T-helper 22 cell (primary cell): ENCODE data around the gene BAG5.

Experiments used
- DNase-seq: peaks from one replicate; pipeline ENCODE4 v3.0.0-alpha.2; 2020; ENCODE audit warnings: low read depth

BAG5 gene

DNA sequence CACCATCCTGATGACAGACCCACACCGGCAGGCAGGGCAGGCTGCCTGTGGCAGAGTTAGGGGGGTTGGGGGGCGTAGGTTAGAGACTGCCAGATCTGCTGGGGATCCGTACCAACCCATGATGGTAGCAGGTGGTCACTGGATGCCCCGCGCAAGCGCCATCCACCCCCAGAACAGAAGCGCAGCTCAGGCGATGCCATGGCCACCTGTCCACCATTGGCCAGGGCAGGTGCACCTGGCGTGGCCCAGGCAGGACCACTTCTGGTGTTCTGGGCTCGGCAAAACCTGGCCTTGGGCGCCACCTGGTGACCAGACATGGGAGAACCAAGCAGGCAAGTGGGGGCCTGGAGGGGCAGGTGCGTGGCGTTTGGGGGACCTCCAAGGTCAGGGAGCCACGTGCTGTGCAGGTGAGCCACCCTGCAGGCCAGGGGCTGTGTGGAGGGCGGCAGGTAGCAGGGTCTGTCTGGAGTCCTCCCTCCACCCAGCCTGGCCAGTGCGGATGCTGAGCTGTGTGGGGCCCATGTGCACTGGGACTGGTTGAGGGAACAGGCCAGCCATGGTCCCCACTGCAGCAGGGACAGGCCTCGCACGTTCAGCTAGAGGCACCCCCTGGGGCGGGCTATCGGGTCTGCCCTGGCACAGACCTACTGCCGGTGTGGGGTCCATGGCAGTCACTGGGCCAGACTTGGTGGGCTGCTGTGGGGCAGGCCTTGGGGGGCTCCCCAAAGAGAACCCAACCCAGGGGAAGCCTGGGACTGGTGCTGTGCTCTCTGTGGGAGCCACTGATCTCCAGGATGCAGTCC is 15.6 kb downstream of the BAG5 start:
- DNase-seq: peak; percentile 58

DNA sequence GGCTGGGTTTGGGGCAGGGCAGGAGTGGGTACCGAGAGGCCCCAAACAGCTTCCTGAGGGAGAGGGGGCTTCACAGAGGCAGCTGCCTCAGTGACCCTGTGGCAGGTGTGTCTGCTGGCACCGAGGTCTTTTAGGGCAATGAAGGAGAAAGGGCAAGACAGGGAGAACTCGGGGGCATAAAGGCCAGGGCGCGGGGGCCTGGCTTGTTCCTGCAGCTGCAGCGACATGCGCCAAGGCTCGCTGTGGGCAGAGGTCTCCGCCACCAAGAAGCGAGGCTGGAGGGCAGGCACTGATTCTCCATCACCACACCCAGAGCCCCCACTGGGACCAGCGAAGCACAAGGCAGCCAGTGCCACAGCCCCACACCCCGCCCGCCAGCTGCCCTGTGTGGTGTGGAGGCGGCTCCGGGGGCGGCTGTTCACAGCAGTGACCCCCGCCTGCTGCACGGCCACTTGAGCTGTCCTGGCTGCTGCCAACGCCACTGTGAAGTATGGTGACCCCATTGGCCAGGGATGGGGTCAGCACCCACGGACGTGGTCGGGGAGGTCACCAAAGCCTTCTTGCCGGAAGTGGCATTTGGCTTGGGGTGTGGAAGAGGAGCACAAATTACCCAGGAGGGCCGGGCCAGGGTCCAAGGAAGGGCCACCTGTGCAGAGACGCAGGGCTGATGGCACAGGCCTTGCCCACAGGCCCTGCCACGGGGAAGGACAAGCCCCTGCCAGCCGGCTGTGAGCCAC is 16.4 kb downstream of the BAG5 start:
- no peak for DNase-seq

DNA sequence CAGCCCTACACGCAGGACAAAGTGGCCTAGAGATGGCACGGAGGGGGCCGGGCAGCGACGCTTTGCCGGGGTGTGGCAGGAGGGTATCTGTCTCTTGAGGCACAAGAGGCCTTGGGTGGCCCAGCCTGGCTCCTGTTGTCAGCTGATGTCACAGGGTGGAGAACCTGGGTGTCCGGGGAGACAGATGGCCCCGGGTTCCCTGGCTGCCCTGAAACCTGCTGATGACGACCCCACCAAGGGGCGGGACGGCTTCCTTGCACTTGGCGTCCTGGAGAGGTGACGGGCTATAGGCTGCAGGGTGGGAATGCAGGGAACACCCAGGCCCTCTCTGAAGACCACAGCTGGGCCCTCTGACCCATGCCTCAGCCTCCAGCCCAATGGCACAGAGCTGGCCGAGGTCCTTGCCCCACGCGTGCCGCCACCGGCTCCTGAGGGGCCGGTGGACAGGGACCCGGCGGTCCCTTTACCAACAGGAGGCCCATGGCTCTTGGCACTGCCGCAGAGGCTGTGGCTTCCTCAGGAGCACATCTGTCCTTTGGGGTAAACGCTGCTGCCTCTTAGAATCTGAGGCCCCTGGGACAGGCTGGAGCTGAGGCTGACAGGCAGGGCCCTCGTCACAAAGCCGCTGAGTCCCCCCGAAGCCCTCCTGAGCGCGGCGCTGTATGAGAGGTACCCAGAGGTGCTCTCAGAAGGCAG is 17.1 kb downstream of the BAG5 start:
- no peak for DNase-seq

DNA sequence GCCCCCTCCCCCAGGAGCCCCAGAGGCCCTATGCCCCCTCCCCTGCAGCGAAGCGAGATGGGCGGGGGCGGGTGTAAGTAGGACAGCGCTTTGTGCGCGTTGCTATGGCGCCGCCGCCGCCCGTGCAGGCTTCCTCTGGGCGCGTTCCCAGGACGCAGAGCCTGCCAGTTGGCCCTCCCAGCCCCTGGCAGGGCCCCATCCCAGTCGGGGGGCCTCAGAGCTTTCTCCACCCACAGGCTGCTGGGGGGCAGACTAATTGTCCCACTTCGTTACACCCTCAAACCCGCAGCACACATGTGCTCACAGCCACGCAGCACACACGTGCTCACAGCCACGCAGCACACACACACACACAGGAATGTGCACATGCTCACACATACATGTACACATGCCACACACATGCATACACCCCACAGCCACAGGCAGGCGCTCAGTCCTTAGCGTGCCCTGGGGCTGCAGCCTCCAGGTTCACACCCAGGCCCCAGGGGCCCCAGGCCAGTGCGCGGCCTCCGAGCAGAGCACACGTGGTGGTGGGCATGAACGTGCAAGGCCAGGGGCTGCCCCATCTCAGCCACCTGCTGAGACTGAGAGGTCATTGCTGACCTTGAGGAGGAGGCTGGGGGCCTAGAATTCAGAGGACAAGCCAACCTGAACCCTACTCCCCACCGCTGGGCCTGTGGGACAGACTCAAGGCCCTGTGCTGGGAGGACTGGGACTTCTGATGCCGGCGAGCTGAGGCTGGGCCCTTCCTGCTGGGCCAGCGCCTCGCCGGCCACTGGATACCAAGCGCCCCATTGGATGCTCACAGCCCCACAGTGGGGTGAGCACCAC is 17.9 kb downstream of the BAG5 start:
- no peak for DNase-seq

DNA sequence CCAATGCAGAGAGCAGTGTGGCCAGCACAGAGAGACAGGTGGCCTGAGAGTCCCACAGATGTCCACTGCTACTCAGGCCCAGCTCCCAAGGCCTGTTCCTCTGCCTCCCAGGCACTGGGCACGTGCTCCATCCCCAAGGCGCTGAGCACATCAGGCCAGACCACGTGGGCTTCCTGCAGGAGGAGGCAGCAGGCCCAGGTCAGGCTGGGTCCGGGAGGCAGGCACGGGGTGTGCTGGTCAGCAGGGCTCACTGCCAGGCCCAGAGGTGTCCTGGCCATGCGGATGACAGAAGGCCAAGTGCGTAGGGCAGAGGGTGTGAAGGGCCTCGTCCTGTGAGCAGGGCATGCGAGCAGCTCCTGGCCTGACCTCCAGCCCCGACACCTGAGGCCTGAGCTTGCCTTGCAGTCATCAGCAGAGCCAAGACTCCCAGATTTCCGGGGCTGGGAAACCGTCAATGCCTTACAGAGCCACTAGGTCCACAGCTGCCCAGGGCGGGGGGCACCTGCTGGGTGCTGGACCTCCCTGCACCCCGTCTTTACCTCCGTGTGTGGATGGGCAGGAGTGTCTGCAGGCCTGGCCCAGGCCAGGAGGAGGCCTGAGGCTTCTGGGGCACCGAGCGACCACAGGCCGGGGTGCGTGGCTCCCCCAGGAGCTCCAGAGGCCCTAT is 18.6 kb downstream of the BAG5 start:
- no peak for DNase-seq

DNA sequence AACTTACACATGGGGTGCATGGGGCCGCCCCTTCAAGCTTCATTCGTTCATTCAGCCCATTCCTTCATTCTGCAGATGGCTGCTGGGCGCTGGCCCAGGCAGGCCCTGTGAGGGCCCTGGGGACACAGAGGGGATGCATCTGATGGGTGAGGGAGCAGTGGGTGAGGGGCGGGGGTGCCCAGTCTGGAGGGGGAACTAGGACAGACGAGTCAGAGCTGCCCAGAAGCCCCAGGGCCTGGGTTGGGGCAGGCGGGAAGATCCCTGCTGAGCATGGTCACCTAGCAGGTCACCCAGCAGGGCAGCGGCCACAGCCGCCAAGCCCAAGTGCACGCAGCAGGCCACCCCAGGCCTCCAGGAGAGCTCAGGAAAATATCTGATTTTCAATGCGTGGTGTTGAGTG is 19.3 kb downstream of the BAG5 start:
- no peak for DNase-seq

DNA sequence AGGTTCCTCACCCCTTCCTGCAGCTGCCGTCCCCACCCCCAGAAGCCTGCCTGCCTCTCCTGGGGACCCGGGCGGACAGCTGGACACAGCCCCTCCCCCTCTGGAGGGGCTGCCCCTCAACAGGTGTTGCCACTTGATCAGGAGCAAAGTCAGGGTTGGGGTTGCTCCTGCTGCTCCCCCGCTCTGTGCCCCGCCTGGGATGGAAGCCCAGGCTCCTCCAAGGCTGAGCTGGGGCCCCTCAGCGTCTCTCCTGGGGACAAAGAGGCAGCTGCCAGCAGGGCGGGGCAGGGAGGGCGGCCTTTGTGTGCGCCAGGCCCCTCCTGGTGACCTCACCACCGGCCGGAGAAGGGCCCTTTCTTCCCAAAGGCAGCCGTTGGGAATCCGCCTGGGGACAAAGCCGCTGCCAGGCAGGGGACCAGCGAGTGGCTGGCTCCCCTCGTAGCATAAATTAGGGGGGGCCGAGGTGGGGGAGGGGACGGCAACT is 19.8 kb downstream of the BAG5 start:
- no peak for DNase-seq

DNA sequence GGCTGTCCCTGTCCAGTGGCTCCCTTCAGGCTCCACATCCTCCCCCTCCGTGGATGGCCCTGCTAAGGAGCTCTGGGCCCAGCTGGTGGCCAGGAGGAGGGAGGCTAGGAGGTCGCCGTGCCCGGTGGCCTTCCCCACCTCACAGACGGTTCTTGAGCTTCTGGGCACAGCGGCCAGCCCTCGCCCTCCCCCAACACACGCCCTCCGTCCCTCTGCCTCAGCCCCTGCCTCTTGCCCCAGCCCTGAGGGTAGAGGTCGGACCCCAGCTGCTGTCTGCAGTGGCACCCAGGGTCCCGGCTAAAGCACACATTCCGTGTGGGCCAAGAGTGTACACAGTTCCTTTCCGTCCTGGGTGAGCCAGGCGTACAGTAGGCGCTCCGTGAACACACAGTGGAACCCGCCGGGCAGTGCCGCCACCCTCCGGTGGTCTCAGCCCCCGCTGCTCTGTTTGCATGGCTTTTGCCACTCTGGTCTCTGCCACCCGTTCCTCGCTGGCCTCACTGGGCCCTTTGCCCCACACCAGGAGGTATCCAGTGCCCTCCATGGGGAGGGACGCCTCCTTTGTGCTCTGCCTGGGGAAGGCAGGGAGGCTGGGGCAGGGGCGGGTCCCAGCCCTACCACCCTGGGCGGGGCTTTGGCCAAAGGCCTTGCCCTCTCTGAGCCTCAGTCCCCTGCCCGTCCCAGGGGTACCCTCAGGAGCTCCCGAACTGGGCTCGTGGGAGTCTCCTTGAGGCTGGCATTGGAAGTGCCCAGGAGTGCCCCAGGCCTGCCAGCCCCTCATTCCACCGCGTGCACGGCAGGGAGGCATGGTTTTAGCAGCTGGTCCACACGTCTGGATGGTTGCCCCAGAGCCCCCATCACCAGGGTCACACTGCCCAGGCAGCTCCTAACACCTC is 20.5 kb downstream of the BAG5 start:
- no peak for DNase-seq

DNA sequence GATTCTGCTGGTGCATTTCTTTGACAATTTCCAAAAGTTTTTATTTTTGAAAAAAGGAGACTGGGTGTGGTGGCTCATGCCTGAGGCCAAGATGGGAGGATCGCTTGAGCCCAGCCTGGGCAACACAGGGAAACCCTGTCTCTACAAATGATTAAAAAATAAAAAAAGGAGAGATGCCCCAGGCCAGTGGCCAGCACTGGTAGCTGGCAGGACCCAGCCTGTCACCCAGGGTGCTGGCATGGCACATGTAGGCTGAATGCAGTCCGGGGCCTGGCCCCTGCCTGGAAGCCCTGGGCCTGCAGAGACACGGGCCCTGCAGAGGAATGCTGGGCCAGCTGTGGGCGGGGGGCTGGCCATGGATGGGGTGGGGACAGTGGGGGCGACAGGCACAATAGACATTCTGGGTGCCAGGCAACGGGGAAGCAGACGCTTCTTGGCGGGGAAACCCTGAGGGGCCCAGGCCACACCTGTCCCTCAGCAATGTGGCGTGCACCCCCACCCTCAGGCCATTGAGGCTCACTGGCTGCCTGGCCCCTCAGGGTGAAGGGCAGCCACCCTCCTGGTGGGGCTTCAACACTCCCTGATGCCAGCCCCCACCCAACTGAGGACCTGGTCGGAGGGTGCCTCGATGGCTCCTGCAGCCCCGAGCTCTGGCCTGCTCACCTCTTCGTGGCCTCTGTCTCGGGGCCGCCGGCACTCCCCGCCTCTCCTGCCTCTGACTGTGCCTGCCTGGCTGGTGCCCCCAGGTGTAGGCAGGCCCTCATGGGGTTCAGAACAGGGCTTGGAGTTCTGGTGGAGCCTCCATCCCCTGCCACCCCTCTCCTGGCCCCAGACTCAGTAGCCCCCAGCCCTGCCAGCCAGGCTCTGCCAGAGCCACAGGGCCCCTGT is 21.4 kb downstream of the BAG5 start:
- no peak for DNase-seq

DNA sequence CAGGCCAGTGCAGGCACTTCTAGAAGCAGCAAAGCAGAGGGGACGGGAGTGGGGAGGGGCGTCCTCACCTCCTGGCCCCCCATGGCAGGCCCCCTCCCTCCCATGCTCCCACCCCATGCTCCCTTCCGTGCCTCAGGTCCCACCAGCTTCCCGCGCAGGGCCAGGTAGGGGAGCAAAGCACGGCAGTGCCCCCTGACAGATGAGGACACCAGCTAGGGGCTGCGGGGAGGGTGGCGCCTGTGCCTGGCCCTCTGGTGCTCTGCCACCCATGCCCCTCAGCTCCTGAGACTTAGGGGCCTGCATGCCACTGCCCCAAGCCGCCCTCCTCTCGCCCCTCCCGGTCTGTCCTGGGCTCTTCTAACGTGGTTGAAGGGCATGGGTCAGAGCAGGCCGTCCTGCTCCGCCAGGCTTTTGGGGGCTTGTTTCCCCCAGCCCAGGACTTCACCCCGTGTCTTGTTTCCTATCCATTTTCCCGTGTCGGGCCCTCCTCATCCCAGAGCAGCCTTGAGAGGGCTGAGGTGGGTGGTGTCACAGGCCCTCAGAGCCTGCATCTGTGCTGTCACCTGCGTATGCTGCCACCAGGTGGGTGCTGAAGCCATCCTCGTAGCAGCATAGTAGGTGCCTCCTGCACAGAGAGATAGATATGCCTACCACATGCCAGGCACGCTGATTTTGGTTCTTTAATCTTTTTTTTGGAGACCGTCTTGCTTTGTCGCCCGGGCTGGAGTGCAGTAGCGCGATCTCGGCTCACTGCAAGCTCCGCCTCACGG is 23.2 kb downstream of the BAG5 start:
- DNase-seq: no peak

DNA sequence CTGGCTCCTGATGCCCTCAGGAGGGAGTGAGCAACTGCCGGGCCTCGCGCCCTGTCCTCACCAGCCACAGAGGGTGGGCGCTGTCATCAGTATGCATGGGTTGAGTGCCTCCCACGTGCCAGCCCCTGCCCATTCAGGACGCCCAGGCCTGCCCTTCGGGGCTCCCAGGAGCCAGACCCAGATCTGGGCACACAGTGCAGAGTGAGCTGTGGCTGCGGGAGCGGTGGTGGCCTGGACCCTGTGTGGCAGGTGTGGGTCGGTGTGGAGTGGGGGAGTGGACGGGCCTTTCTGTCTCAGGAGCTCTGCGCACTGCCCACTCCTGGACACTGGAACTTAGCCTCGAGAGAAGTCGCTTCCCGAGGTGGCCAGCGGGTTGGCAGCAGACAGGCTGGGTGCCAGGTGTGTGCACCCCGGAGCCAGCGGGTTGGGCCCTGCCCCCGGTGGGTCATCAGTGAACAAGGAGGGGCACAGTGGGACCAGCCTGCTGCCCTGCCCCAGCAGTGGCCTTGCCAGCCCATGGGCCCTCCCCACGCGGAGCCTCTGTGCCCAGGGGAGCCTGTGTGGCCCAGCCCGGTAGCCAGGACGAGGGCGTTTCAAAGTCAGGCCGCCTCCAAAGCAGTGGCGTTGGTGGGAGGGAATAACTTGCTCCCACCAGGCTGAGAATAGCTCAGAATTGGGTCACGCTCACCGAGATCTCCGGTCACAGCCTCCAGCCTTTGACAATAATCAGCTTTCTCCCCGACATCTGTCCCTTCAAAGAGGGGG is 24.0 kb downstream of the BAG5 start:
- no peak for DNase-seq

DNA sequence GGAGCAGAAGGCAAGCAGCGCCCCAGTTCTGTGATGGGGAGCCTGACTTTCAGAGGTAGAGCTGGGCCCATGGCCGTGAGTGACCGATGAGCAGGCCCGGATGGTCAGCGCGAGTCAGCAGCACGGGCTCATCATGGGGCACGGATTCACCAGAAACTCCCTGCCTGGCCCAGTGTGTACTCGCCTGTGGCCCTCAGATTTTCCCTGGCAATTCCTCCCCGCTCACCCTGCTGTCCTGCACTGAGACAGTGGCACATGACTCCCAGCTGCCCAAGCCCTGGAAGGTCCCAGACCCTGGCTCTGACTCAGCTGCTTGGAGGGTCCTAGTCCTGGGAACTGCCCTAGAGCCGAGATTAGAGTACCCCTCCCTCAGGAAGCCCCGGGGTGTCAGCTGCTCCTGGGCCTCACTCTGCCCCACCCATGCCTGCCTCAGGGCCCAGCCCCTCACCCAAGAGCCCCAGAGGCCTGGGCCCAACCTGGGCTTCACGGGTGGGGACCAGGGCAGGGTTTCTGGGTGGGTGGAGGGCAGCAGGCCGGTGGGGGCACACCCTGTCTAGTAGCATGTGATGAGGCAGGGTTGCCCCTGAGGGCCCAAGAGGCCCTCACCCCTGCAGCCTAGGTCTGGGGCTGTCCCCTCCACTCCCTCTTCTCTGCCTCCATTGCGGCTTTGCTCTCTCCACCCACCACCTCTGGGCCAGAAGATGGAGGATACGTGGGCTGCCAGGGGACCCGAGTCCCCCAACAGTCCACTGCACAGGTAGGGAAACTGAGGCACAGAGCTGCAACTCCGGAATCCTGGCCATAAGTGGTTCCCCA is 25.1 kb downstream of the BAG5 start:
- DNase-seq: no peak

DNA sequence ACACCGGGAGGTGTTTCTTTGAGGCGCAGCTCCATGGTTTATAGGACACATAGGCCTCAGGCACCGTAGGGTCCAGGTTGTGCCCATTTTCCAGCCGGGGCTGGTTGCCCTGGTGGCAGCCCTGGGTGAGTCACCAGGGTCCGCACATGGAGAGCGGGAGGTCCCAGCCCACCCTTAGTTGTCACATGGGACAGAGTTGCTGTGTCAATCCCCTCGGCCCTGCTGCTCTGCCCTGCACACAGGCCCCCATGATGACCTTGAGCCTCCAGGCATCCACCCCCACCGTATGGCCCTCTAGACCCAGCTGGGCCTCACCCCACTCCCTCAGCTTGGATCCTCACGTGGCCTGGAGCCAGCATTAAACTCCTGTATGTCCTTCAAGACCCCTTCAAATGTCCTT is 25.8 kb downstream of the BAG5 start:
- no peak for DNase-seq

DNA sequence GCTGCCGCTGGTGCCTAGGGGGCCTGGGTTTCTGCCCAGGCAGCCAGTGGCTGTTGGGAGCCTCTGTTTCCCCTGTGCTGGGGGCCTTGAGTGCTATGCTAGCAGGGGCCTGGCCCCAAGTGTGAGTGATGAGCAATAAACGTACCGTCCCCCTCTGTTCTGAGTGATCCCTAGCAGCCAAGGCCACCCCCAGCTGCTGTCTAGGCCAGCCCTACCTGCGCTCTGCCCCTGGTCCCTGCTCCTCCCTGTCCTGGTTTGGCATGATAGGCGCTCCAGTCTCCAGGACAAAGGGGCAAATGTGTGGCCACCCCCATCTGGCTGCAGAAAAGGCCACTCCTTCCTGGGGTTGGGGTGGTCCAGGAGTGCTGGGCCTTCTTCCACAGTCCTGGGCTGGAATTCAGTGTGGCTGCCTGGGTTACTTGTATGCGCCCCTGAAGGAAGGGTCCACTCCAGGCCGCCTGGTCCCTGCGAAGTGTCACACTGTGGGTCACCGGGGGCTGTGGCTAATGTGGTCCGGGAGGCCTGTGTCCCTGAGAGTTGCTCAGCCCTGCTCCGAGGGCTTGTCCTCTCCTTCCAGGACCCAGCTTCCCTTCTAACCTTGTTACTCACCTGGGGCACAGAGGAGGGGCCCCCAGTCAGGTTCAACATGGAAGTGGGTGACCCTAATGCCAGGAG is 26.4 kb downstream of the BAG5 start:
- DNase-seq: no peak

DNA sequence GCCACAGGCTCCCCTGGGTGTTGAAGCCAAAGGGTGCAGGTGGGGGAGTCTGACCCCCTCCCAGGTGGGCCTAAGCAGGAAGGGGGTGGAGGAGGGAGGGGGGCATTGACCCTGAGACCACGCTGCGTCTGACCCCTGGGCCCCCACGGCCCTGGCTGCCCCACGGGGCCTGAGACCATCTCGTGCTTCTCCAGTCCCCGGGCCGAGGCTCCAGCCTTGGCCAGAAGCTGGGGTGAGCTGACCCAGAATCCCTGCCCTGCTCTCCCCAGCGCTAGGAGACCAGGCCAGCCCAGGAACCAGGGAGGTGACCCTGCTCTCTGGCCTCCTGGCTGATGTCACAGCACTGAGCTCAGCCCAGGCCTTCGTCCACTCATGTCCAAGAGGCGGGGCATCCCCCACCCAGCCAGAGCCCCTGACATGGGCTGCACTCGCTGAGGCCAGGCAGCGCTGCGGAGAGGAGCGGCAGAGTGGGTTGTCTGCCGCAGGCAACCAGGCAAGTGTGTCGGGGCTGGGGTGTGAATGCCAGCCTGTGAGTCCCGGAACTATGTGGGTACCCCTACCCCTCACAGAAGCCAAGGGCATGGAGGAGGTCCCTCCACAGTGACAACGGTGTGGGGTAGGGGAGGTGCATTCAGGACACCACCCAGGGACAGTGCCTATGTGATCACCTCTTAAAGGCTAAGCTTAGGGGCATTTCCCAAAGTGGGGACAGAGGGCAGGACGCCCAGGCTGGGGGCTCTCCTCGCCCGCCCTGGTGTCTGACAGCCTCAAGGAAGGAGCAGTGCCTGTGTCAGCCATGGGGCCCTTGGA is 27.2 kb downstream of the BAG5 start:
- no peak for DNase-seq
